Measurements from ENCODE around the gene EEPD1.

The EEPD1 gene

GRCh38 chr7:36115448-36116321, 37.4 kb upstream of the EEPD1 start (continued):
- TF ChIP-seq, protein P1, sequence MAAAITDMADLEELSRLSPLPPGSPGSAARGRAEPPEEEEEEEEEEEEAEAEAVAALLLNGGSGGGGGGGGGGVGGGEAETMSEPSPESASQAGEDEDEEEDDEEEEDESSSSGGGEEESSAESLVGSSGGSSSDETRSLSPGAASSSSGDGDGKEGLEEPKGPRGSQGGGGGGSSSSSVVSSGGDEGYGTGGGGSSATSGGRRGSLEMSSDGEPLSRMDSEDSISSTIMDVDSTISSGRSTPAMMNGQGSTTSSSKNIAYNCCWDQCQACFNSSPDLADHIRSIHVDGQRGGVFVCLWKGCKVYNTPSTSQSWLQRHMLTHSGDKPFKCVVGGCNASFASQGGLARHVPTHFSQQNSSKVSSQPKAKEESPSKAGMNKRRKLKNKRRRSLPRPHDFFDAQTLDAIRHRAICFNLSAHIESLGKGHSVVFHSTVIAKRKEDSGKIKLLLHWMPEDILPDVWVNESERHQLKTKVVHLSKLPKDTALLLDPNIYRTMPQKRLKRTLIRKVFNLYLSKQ (tag by site-specific recombination; IDR thresholded peaks at IDR 0.05; ENCODE audit: borderline replicate concordance): no peak
- TF ChIP-seq, protein P2, sequence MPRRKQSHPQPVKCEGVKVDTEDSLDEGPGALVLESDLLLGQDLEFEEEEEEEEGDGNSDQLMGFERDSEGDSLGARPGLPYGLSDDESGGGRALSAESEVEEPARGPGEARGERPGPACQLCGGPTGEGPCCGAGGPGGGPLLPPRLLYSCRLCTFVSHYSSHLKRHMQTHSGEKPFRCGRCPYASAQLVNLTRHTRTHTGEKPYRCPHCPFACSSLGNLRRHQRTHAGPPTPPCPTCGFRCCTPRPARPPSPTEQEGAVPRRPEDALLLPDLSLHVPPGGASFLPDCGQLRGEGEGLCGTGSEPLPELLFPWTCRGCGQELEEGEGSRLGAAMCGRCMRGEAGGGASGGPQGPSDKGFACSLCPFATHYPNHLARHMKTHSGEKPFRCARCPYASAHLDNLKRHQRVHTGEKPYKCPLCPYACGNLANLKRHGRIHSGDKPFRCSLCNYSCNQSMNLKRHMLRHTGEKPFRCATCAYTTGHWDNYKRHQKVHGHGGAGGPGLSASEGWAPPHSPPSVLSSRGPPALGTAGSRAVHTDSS (tag by site-specific recombination; IDR thresholded peaks at IDR 0.05): no peak
- TF ChIP-seq ZBTB17 (tag by site-specific recombination; IDR thresholded peaks at IDR 0.05) (peak; percentile 87), ZNF585B (tag by site-specific recombination; IDR thresholded peaks at IDR 0.05) (no peak), ZNF529 (tag by site-specific recombination; IDR thresholded peaks at IDR 0.05; ENCODE audit: insufficient replicate concordance) (no peak), ZNF366 (tag by site-specific recombination; conservative IDR thresholded peaks at IDR 0.05) (peak; percentile 45; the same call in 1 of the 2 replicates), ZNF785 (tag by site-specific recombination; IDR thresholded peaks at IDR 0.05) (no peak), ZBTB48 (tag by site-specific recombination; IDR thresholded peaks at IDR 0.05) (peak; percentile 61; the same call in 1 of the 2 replicates), ZNF837 (tag by site-specific recombination; IDR thresholded peaks at IDR 0.05) (no peak), ZNF660 (tag by site-specific recombination; IDR thresholded peaks at IDR 0.05) (peak; percentile 55; the same call in 1 of the 2 replicates), PRDM6 (tag by site-specific recombination; IDR thresholded peaks at IDR 0.05) (no peak), ZNF311 (tag by site-specific recombination; IDR thresholded peaks at IDR 0.05; ENCODE audit: borderline replicate concordance) (no peak), ZNF658 (tag by site-specific recombination; IDR thresholded peaks at IDR 0.05) (no peak), TRIM28 (IDR thresholded peaks at IDR 0.05; ENCODE audit: borderline replicate concordance, low read length) (no peak), ZNF768 (tag by site-specific recombination; IDR thresholded peaks at IDR 0.05) (no peak), ZBTB20 (tag by site-specific recombination; IDR thresholded peaks at IDR 0.05) (no peak), ZBTB26 (tag by site-specific recombination; optimal IDR thresholded peaks at IDR 0.05) (no peak), ZNF350 (tag by site-specific recombination; IDR thresholded peaks at IDR 0.05) (no peak), GLI2 (tag by site-specific recombination; IDR thresholded peaks at IDR 0.05; ENCODE audit: borderline replicate concordance, low read depth) (no peak), PRDM1 (tag by site-specific recombination; IDR thresholded peaks at IDR 0.05) (peak; percentile 34; the same call in 1 of the 2 replicates), EGR2 (tag by site-specific recombination; IDR thresholded peaks at IDR 0.05; ENCODE audit: low read depth) (0 out of 2 replicates have a peak, but pooled peaks have one; percentile 11), ZNF362 (tag by site-specific recombination; IDR thresholded peaks at IDR 0.05) (no peak), ZXDB (tag by site-specific recombination; IDR thresholded peaks at IDR 0.05) (no peak), WT1 (tag by site-specific recombination; IDR thresholded peaks at IDR 0.05) (0 out of 2 replicates have a peak, but pooled peaks have one; percentile 41), ZNF792 (tag by site-specific recombination; IDR thresholded peaks at IDR 0.05) (no peak)
- TF ChIP-seq, protein P3, sequence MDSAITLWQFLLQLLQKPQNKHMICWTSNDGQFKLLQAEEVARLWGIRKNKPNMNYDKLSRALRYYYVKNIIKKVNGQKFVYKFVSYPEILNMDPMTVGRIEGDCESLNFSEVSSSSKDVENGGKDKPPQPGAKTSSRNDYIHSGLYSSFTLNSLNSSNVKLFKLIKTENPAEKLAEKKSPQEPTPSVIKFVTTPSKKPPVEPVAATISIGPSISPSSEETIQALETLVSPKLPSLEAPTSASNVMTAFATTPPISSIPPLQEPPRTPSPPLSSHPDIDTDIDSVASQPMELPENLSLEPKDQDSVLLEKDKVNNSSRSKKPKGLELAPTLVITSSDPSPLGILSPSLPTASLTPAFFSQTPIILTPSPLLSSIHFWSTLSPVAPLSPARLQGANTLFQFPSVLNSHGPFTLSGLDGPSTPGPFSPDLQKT (IDR thresholded peaks at IDR 0.05; ENCODE audit: borderline replicate concordance, low read depth, low read length): no peak
- TF ChIP-seq, protein P4, sequence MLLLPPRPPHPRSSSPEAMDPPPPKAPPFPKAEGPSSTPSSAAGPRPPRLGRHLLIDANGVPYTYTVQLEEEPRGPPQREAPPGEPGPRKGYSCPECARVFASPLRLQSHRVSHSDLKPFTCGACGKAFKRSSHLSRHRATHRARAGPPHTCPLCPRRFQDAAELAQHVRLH (tag by site-specific recombination; IDR thresholded peaks at IDR 0.05): no peak
- TF ChIP-seq, protein P5, sequence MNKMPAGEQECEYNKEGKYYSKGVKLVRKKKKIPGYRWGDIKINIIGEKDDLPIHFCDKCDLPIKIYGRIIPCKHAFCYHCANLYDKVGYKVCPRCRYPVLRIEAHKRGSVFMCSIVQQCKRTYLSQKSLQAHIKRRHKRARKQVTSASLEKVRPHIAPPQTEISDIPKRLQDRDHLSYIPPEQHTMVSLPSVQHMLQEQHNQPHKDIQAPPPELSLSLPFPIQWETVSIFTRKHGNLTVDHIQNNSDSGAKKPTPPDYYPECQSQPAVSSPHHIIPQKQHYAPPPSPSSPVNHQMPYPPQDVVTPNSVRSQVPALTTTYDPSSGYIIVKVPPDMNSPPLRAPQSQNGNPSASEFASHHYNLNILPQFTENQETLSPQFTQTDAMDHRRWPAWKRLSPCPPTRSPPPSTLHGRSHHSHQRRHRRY (tag by site-specific recombination; IDR thresholded peaks at IDR 0.05): no peak
- TF ChIP-seq, protein P6, sequence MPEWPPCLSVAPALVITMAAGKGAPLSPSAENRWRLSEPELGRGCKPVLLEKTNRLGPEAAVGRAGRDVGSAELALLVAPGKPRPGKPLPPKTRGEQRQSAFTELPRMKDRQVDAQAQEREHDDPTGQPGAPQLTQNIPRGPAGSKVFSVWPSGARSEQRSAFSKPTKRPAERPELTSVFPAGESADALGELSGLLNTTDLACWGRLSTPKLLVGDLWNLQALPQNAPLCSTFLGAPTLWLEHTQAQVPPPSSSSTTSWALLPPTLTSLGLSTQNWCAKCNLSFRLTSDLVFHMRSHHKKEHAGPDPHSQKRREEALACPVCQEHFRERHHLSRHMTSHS (tag by site-specific recombination; IDR thresholded peaks at IDR 0.05): no peak
